GM12873 (cell line): Measurements from ENCODE around the gene MEPCE.

ENCODE experiments used
- TF ChIP-seq, protein P1 (sequence below): IDR thresholded peaks from 2 replicates; pipeline ENCODE4 v1.5.1; 2012; ENCODE audit warnings: low read depth, mild to moderate bottlenecking, moderate library complexity, low read length, control low read depth; ENCODE audit not compliant: insufficient read depth; ENCODE audit errors: missing control alignments

The MEPCE gene

DNA sequence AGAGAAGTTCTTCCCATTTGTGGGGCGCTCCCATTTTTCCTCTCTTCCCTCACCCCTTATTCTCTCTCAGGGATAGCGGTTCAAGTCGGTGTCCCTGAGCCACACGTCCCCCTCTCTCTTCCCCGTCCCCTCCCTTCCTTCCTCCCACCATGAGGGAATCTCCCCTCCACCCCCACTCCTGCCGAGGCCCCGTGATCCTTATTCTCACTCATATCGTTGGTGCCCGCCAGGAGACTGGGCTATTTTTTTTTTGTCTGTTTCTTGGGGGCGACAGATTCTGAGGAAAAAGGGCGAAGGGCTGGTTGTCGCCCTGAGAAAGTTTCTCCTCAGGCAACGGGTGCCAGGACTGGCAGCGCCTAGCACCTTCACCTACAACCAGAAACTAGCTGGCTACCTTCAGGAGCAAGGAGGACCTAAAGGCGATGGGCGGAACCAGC is 1.9 kb upstream of the MEPCE start:
- TF ChIP-seq, protein P1, sequence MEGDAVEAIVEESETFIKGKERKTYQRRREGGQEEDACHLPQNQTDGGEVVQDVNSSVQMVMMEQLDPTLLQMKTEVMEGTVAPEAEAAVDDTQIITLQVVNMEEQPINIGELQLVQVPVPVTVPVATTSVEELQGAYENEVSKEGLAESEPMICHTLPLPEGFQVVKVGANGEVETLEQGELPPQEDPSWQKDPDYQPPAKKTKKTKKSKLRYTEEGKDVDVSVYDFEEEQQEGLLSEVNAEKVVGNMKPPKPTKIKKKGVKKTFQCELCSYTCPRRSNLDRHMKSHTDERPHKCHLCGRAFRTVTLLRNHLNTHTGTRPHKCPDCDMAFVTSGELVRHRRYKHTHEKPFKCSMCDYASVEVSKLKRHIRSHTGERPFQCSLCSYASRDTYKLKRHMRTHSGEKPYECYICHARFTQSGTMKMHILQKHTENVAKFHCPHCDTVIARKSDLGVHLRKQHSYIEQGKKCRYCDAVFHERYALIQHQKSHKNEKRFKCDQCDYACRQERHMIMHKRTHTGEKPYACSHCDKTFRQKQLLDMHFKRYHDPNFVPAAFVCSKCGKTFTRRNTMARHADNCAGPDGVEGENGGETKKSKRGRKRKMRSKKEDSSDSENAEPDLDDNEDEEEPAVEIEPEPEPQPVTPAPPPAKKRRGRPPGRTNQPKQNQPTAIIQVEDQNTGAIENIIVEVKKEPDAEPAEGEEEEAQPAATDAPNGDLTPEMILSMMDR: no peak

DNA sequence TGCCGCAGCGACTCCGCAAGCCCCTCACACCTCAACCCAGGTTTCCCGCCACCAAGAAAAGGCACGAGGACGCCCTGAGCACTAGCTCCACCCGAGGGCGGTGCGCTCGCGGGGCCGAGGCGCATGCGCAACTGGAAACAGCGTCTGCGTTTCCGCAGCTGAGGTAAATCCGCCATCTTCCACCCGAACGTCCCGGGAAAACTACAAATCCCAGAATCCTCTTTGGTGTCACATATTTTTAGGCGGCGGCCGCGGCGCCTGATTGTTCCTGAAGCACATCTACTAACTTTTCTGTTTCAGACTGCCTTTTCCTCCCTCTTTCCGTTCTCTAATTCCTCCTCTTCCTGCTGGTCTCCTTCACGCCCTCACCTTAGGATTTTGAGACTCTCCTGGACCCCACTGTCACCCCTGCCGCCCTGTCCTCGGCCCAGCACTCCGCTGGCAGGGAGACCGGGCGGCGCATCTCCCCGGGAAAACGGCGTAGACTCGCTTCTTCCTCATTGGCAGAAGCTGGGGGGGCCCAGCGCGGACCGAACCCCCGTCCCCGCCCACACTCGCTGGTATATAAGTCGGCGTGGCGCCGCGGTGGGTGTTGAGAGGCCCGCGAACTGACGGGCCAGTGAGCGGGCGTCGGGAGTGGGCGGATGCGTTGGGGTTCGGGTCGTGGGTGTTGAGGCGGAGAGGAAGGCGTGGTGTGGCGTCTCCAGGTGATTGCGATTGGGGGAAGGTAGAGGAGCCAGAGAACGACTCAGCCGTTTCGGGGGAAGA is 1.2 kb upstream of the MEPCE start, which contains the start of gene ZCWPW1:
Gene ZCWPW1 (minus strand): TSS at position 505 of the 768 bp plus-strand sequence. CDS start 8,054 bp downstream, outside the sequence.
- TF ChIP-seq, protein P1: peak; percentile 1

DNA sequence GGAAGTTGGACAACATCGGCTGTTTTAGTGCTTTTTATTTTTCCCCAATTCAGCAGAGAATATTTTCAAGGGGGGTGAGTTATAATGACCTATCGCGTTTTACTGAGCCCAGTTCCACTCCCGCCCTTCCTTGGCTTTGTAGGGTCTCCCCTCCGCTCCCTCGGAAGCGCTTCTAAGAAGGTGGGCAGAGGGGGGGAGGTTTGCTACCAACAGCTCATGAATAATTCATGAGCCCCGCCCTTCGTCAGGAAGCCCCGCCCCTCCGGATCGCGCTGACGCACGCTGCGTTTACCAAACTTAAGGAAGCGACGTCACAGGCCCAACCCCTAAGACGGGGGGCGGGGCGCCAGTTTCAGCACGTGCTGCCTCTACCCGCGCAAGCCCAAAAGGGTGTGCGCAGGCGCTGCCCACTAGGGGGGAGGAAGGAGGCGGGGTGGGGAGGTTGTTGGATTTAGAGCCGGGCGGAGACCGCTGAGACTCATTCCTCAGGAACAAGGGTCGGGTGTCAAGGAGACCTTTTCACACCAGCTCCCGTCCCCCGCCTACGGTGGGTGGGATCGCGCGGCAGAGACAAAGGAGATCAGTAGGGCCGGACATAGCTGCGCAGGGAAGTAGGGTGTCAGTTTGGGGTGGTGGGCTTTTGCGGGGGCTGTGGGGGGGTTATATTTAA is 529 bp upstream of the MEPCE start:
- TF ChIP-seq, protein P1: no peak

DNA sequence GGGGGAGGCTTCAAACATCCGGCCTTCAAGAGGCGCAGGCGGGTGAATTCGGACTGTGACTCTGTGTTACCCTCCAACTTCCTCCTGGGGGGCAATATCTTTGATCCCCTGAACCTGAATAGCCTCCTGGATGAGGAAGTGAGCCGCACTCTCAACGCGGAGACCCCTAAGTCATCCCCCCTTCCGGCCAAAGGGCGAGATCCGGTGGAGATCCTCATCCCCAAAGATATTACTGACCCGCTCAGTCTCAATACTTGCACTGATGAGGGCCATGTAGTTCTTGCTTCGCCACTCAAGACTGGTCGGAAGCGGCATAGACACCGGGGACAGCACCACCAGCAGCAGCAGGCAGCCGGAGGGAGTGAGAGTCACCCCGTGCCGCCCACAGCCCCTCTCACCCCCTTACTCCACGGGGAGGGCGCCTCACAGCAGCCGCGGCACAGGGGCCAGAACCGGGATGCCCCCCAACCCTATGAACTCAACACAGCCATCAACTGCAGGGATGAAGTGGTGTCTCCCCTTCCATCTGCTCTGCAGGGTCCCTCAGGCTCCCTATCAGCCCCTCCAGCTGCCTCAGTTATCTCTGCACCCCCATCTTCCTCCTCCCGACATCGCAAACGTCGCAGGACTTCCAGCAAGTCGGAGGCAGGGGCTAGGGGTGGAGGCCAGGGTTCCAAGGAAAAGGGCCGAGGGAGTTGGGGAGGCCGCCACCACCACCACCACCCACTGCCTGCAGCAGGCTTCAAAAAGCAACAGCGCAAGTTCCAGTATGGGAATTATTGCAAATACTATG is 1.1 kb downstream of the MEPCE start:
- TF ChIP-seq, protein P1: no peak

DNA sequence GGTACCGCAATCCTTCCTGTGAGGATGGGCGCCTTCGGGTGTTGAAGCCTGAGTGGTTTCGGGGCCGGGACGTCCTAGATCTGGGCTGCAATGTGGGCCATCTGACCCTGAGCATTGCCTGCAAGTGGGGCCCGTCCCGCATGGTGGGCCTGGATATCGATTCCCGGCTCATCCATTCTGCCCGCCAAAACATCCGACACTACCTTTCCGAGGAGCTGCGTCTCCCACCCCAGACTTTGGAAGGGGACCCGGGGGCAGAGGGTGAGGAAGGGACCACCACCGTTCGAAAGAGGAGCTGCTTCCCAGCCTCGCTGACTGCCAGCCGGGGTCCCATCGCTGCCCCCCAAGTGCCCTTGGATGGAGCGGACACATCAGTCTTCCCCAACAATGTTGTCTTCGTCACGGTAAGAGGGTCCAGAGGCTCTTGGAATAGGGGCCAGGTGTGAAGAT is 1.7 kb downstream of the MEPCE start:
- TF ChIP-seq, protein P1: no peak

DNA sequence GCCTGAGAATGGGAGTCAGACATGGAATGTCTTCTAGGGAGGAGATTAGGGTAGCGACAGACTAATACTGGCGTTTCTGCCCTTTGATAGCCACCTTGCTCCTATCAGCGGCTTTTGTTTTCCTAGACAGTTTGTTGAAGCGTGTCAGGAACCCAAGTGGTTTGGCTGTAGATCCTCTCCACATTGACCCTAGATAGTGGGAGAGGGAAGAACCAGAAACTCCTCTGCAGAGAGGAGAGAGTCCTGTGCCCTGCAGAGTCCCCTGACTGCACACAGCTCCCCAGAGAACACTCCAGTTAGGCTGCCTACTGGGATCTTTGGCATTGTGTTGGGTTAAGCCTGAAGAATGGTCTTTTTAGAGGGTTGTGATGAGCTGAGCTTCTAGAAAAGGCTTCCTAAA is 2.4 kb downstream of the MEPCE start:
- TF ChIP-seq, protein P1: no peak

DNA sequence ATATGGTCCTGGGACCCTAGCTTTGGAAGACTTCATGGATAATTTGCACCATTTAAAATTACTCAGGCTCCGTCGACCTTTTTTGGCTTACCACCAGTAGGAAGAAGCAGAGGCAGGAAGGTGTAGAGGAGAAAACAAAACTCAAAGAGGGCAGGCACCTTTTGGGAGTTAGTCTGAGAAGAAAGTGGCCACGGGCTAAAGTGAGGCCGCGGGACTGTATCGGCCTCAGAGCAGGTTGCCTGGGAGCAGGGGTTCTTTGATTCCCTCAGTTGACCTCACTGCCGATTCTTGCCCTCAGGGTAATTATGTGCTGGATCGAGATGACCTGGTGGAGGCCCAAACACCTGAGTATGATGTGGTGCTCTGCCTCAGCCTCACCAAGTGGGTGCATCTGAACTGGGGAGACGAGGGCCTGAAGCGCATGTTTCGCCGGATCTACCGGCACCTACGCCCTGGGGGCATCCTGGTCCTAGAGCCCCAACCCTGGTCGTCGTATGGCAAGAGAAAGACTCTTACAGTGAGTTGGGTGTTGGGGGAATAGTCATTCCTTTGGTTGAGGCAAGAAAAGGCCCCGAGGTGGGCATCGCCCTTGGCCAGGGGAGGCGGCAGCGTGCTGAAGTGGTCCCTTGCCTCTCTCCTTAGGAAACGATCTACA is 3.1 kb downstream of the MEPCE start:
- TF ChIP-seq, protein P1: no peak
